GM13976 (cell line): ENCODE results near the gene AGPAT4.

Experiments used
- DNase-seq: peaks from one replicate; pipeline ENCODE4 v3.0.0; 2012; ENCODE audit warnings: low spot score
- in situ Hi-C: fragments of 300-500 bp; cut with MboI; formaldehyde crosslinking; loops from one replicate; pipeline ENCODE4 v1.12.0; 2022; ENCODE audit warnings: low sequenced_read_pairs, mixed read lengths, inconsistent platforms; ENCODE audit not compliant: unreplicated experiment
- TF ChIP-seq, protein P1 (sequence below): IDR thresholded peaks from 2 replicates; pipeline ENCODE4 v1.5.1; 2012; ENCODE audit warnings: borderline replicate concordance, mild to moderate bottlenecking; ENCODE audit not compliant: insufficient read depth; ENCODE audit errors: extremely low read depth, missing control alignments, control extremely low read depth

Gene AGPAT4

DNA sequence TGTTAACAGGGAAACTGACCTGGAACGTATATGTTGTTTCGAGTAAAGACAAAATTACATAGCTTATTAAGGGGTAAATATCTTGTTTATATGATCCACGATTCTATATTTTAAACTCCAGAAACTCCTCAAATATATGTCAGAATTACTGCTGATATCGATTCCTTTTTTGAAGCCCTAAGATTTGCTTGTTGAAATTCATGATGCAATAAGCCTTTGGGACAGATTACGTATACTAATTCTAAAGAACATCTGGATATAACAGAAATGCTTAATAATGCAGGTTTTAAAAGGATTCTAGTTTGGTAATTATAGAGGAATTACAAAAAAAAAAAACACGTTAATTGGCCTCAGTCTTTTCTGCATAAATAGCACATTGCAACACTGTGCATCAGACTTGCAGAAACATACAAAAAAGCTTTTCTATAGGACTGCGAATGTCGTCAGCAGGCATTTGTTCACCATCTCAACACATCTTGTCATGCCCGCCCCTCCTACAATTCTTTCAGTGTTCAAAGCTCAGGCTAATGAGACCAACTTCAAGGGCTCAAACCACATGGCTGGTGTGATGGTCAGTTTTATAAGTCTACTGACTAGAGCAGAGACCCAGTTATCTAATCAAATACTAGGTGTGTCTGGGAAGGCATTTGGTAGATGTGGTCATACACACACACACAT lies 74.9 kb downstream of the AGPAT4 start:
- no peak for DNase-seq
- TF ChIP-seq, protein P1, sequence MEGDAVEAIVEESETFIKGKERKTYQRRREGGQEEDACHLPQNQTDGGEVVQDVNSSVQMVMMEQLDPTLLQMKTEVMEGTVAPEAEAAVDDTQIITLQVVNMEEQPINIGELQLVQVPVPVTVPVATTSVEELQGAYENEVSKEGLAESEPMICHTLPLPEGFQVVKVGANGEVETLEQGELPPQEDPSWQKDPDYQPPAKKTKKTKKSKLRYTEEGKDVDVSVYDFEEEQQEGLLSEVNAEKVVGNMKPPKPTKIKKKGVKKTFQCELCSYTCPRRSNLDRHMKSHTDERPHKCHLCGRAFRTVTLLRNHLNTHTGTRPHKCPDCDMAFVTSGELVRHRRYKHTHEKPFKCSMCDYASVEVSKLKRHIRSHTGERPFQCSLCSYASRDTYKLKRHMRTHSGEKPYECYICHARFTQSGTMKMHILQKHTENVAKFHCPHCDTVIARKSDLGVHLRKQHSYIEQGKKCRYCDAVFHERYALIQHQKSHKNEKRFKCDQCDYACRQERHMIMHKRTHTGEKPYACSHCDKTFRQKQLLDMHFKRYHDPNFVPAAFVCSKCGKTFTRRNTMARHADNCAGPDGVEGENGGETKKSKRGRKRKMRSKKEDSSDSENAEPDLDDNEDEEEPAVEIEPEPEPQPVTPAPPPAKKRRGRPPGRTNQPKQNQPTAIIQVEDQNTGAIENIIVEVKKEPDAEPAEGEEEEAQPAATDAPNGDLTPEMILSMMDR = no peak
- in situ Hi-C loops = no loop called here

DNA sequence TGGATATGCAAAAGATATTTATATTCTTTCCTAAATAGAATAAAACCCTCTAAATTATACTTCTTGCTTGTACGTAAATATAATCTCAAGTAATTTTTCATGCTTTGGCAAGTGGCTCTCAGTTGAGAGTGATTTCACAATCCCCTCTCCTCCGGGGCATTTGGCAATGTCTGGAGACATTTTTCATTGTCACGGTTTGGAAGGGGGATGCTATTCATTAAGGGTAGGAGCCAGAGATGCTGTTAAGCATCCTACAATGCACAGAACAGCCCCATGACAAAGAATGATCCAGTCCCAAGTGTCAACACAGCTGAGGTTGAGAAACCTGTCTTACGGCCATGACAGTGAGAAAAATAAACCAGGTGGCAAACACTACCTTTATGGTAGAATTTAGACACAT lies 75.7 kb downstream of the AGPAT4 start:
- in situ Hi-C loops = no loop called here
- TF ChIP-seq, protein P1 = no peak
- DNase-seq = no peak

DNA sequence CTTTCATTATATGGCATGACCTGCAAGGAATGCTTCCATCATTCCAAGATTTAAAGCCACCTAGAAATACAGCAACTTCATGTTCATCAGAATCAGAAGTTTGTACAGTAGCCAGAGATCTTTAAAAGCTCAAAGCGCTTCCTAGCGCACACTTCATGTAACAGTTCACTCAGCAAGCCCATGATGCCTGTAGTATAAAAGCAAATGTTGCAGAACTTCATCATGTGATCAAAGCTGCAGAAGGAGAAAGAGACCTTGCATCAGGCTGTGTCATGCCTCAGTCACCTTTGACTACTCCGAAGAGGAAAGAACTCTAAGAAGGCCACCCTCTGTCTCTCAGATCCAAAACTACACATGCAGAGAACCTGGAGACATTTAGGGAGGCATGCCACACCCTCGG lies 78.5 kb downstream of the AGPAT4 start:
- TF ChIP-seq, protein P1 = no peak
- no peak for DNase-seq
- in situ Hi-C loops = no loop called here

DNA sequence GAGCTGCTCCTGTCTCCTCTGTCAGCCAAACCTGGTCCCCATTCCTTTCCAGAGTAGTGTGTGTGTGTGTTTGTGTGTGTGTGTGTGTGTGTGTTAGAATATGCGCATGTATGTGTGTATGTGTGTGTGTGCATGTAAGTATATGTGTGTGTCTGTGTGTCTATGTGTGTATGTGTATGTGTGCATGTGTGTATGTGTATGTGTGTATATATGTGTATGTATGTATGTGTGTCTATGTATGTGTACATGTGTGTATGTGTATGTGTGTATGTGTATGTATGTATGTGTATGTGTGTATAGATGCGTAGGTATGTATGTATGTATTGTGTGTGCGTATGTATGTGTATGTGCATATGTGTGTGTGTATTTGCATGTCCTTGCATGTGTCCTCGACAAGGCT lies 79.5 kb downstream of the AGPAT4 start:
- in situ Hi-C loops = no loop called here
- DNase-seq = no peak
- TF ChIP-seq, protein P1 = no peak

DNA sequence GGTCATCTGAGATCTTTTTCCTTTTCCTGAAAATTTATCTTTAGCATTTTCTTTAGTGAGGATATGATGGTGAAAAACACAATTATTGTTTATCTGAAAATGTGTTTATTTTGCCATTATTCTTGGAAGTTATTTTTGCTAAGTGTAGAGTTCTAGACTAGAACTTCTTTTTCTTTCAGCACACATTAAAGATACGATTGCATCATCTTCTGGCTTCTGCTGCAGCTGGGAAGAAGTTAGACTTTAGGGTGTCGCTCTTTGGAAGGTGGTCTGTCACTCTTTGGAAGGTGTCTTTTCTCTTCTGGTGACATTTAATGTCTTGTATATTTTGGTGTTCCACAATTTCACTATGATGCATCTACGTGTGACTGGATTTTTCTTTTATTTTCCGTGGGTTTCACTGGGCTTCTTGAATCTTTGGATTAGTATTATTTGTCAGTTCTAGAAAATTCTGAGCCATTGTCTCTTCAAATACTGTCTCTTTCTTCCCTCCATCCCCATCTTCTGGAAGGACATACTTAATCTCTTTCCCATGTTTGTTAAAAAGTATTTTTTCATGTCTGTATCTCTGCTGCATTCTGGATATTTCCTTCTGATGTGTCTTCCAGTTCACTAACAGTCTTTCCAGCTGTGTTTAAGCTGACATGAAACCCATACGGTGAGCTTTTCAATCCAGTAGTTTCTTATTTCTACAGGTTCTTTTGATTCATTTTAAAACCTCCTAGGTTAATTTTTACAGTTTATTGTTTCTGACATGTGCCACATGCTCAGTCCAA lies 81.0 kb downstream of the AGPAT4 start:
- no peak for DNase-seq
- in situ Hi-C loops = no loop called here
- TF ChIP-seq, protein P1 = no peak

DNA sequence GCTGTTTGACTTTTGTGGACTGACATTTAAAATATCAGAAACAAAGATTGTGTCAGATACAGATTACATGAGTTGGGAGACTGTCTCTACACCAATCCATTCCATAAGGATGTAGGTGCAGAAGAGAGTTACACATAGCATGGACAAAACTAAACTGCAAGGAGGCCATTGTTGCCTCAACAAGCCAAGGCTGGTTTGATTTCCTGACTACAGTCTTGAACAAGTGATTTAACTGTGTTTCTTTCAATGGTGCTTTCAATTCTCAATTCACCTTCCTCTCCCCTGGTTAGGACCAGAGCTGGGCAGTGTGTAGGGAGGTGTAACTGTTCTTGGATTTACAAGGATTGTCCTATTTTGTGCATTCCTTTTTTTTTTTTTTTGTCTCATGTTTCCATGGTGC lies 82.2 kb downstream of the AGPAT4 start:
- no peak for DNase-seq
- TF ChIP-seq, protein P1 = no peak
- in situ Hi-C loops = no loop called here
